HCT116 (cell line): ENCODE measurements around the gene CCDC80. TPM values are rescaled to one million over a fixed set of nuclear protein-coding genes. Genes with fewer than 3 reads are reported as not detected.

Source experiments
- ATAC-seq: fragments of 200-7000 bp; cut with Tn5 transposase; 2 replicates; pipeline ENCODE4 v1.9.1; 2020; ENCODE audit warnings: mild to moderate bottlenecking, moderate library complexity
- BruUV-seq: library from RNA; stranded (reverse); fragments of 400-500 nt; replicated peaks from 2 replicates; lab custom pipeline; 2021; lab: Mats Ljungman, UMichigan
- CTCF ChIA-PET: fragments of 300-600 bp; sonication (Branson Sonifier 250); formaldehyde crosslinking; loops from one replicate; lab custom pipeline; 2021; ENCODE audit warnings: antibody characterized with exemption; lab: Charles Lee
- POLR2A ChIA-PET: fragments of 300-600, 350-600 bp; sonication (Branson Sonifier 250); formaldehyde crosslinking; loops from one replicate; lab custom pipeline; 2021; ENCODE audit warnings: antibody characterized with exemption; lab: Charles Lee
- RAD21 ChIA-PET, 2 experiments: fragments of 300-600 bp; sonication (Branson Sonifier 250); formaldehyde crosslinking; loops; one replicate each; lab custom pipeline; 2023; ENCODE audit warnings: low total read pairs in 2 of 2; ENCODE audit not compliant: uncharacterized antibody in 2 of 2, unreplicated experiment in 2 of 2, low non-redundant PET in 1 of 2; lab: Charles Lee
- DNase-seq: peaks from one replicate; pipeline ENCODE4 v3.0.0-alpha.2; 2010; ENCODE audit warnings: low read depth, low spot score
- H2AFZ ChIP-seq: fragments of 200-600 bp; shearing (Covaris generic), sonication (generic); 2 replicates; pipeline ENCODE4 v1.6.1; 2017; ENCODE audit warnings: low read depth, mixed run types, mixed read lengths, antibody characterized with exemption, low read length; ENCODE audit not compliant: poor library complexity, severe bottlenecking
- H3K27ac ChIP-seq: 2 replicates; pipeline ENCODE4 v1.5.1; 2012; ENCODE audit warnings: low read depth, low read length
- H3K27me3 ChIP-seq: fragments of 200-600 bp; sonication (generic); 2 replicates; pipeline ENCODE4 v1.6.1; 2016; ENCODE audit warnings: mixed run types, low read length, mixed read lengths; ENCODE audit not compliant: insufficient read depth
- H3K36me3 ChIP-seq, 2 experiments: fragments of 200-500 bp in 1 of 2; fragments of 200-600 bp in 1 of 2; sonication (Bioruptor generic) in 1 of 2; sonication (generic) in 1 of 2; 2 replicates each; pipeline versions ENCODE4 v1.5.1 to v1.6.1; 2014 to 2016; ENCODE audit warnings: low read length in 2 of 2, inconsistent platforms in 1 of 2, mixed read lengths in 1 of 2, mixed run types in 1 of 2; ENCODE audit not compliant: insufficient read depth in 2 of 2, control insufficient read depth in 1 of 2
- H3K4me1 ChIP-seq, 2 experiments: fragments of 200-600 bp in 1 of 2; sonication (generic) in 1 of 2; 2 replicates each; pipeline versions ENCODE4 v1.5.1 to v1.6.1; 2012 to 2017; ENCODE audit warnings: low read length in 2 of 2, inconsistent platforms in 1 of 2, mild to moderate bottlenecking in 1 of 2, mixed read lengths in 1 of 2, mixed run types in 1 of 2, moderate library complexity in 1 of 2; ENCODE audit not compliant: insufficient read depth in 2 of 2, control insufficient read depth in 1 of 2
- H3K4me2 ChIP-seq: fragments of 200-600 bp; sonication (generic); 2 replicates; pipeline ENCODE4 v1.6.1; 2017; ENCODE audit warnings: mixed run types, low read length, mixed read lengths
- H3K4me3 ChIP-seq, 2 experiments: fragments of 200-600 bp in 1 of 2; sonication (generic) in 1 of 2; replicated peaks in 1 of 2; 2 replicates each; pipeline ENCODE4 v1.5.1; 2011 to 2016; ENCODE audit warnings: low read length in 2 of 2, control low read depth in 1 of 2, low read depth in 1 of 2, mild to moderate bottlenecking in 1 of 2, mixed read lengths in 1 of 2, mixed run types in 1 of 2
- H3K79me2 ChIP-seq: fragments of 200-600 bp; sonication (generic); 2 replicates; pipeline ENCODE4 v1.6.1; 2017; ENCODE audit warnings: mild to moderate bottlenecking, mixed run types, low read length, moderate library complexity, mixed read lengths; ENCODE audit not compliant: insufficient read depth
- H3K9ac ChIP-seq: fragments of 200-600 bp; sonication (generic); 2 replicates; pipeline ENCODE4 v1.6.1; 2016; ENCODE audit warnings: low read length, mixed read lengths
- H3K9me2 ChIP-seq: fragments of 200-600 bp; sonication (generic), shearing (Covaris generic); 2 replicates; pipeline ENCODE4 v1.6.1; 2017; ENCODE audit warnings: mixed run types, mild to moderate bottlenecking, moderate library complexity; ENCODE audit not compliant: insufficient read depth
- H3K9me3 ChIP-seq, 2 experiments: fragments of 200-500 bp in 1 of 2; fragments of 200-600 bp in 1 of 2; sonication (Bioruptor generic) in 1 of 2; sonication (generic) in 1 of 2; 2 replicates each; pipeline ENCODE4 v1.6.1; 2014 to 2017; ENCODE audit warnings: low read length in 2 of 2, mixed read lengths in 2 of 2, inconsistent platforms in 1 of 2, low read depth in 1 of 2, mild to moderate bottlenecking in 1 of 2, mixed run types in 1 of 2, moderate library complexity in 1 of 2; ENCODE audit not compliant: control insufficient read depth in 1 of 2, insufficient read depth in 1 of 2
- H4K20me1 ChIP-seq: fragments of 200-600 bp; sonication (generic), shearing (Covaris generic); 2 replicates; pipeline ENCODE4 v1.6.1; 2017; ENCODE audit warnings: mixed run types, mild to moderate bottlenecking, moderate library complexity; ENCODE audit not compliant: insufficient read depth
- ATF3 ChIP-seq: IDR thresholded peaks from 2 replicates; pipeline ENCODE4 v1.6.1; 2012
- CBX3 ChIP-seq: IDR thresholded peaks from 2 replicates; pipeline ENCODE4 v1.6.1; 2012; ENCODE audit warnings: low read depth
- CEBPB ChIP-seq: IDR thresholded peaks from 2 replicates; pipeline ENCODE4 v1.6.1; 2012; ENCODE audit warnings: low read depth
- CTCF ChIP-seq, 3 experiments: fragments of 200-600 bp in 1 of 3; sonication (generic) in 1 of 3; IDR thresholded peaks in 2 of 3; conservative IDR thresholded peaks in 1 of 3; 2 replicates each; pipeline ENCODE4 v1.5.1; 2012 to 2017; ENCODE audit warnings: low read depth in 2 of 3, low read length in 2 of 3, antibody characterized with exemption in 1 of 3, borderline replicate concordance in 1 of 3, control low read depth in 1 of 3, mild to moderate bottlenecking in 1 of 3, mixed read lengths in 1 of 3, mixed run types in 1 of 3, moderate library complexity in 1 of 3; ENCODE audit not compliant: insufficient read depth in 1 of 3
- EGR1 ChIP-seq: IDR thresholded peaks from 2 replicates; pipeline ENCODE4 v1.6.1; 2012; ENCODE audit warnings: low read depth
- ELF1 ChIP-seq: IDR thresholded peaks from 2 replicates; pipeline ENCODE4 v1.6.1; 2012; ENCODE audit warnings: low read depth, borderline replicate concordance
- FOSL1 ChIP-seq: IDR thresholded peaks from 2 replicates; pipeline ENCODE4 v1.6.1; 2012; ENCODE audit warnings: low read depth
- JUND ChIP-seq: IDR thresholded peaks from 2 replicates; pipeline ENCODE4 v1.6.1; 2012
- MAX ChIP-seq: IDR thresholded peaks from 2 replicates; pipeline ENCODE4 v1.6.1; 2012
- POLR2AphosphoS5 ChIP-seq: IDR thresholded peaks from 2 replicates; pipeline ENCODE4 v1.6.1; 2011; ENCODE audit warnings: mild to moderate bottlenecking, low read depth, low read length, moderate library complexity
- RAD21 ChIP-seq: IDR thresholded peaks from 2 replicates; pipeline ENCODE4 v1.6.1; 2012; ENCODE audit warnings: low read depth, mild to moderate bottlenecking
- REST ChIP-seq: IDR thresholded peaks from 2 replicates; pipeline ENCODE4 v1.6.1; 2012; ENCODE audit warnings: low read depth
- SRF ChIP-seq: IDR thresholded peaks from 2 replicates; pipeline ENCODE4 v1.6.1; 2012; ENCODE audit warnings: low read depth
- YY1 ChIP-seq: IDR thresholded peaks from 2 replicates; pipeline ENCODE4 v1.6.1; 2011; ENCODE audit warnings: low read length, low read depth, moderate library complexity, mild to moderate bottlenecking; ENCODE audit not compliant: insufficient replicate concordance; ENCODE audit errors: extremely low read depth
- ZBTB33 ChIP-seq: IDR thresholded peaks from 2 replicates; pipeline ENCODE4 v1.6.1; 2011; ENCODE audit warnings: mild to moderate bottlenecking, low read length, moderate library complexity; ENCODE audit not compliant: insufficient replicate concordance; ENCODE audit errors: extremely low read depth
- ZNF274 ChIP-seq: fragments of 200-500 bp; sonication (Bioruptor generic); IDR thresholded peaks from 2 replicates; pipeline ENCODE4 v1.6.1; 2014; ENCODE audit warnings: mild to moderate bottlenecking, low read depth, low read length, inconsistent platforms
- intact Hi-C: fragments of 100-400 bp; cut with micrococcal nuclease; formaldehyde crosslinking; loops from 2 replicates; pipeline ENCODE4 v1.10.0; 2022
- total RNA-seq: library from RNA; stranded (reverse); gene quantifications from one replicate; pipeline ENCODE4 v1.2.1, GENCODE V29; 2021; ENCODE audit not compliant: unreplicated experiment

Gene CCDC80
- total RNA-seq, 1 experiment from 2014 or later = 1.7 TPM

GRCh38 chr3:112550859-112551258 lies 90.1 kb downstream of the CCDC80 start:
- H3K36me3 ChIP-seq = peaks cover 8 to 18% of the 10 kb centered on the region in 2 experiments; a peak in 2 of 4 replicates
- intact Hi-C loops = no loop called here
- H3K79me2 ChIP-seq = peaks cover 66% of the 10 kb centered on the region
- no peak overlapping the region for H3K9ac ChIP-seq
- BruUV-seq = no TSS peak
- no peaks in the 10 kb centered on the region for H3K9me2 ChIP-seq
- DNase-seq (no peak), ATAC-seq (no peak)
- ChIA-PET RAD21 (no interaction called here), CTCF (no interaction called here), POLR2A (no interaction called here)
- TF ChIP-seq EGR1 (no peak), CBX3 (no peak), ELF1 (no peak), FOSL1 (no peak), MAX (no peak), REST (no peak), ATF3 (no peak), ZBTB33 (no peak), CEBPB (no peak), ZNF274 (no peak), SRF (no peak), CTCF (IDR thresholded peaks at IDR 0.05 in 2 of 3, conservative IDR thresholded peaks at IDR 0.05 in 1 of 3; ENCODE audit: borderline replicate concordance in 1 of 3, insufficient read depth in 1 of 3, low read depth in 2 of 3, low read length in 2 of 3) (no peak), RAD21 (no peak), JUND (no peak), YY1 (no peak), POLR2AphosphoS5 (no peak)
- no peaks in the 10 kb centered on the region for H3K4me1 ChIP-seq
- no peak overlapping the region for H3K4me3 ChIP-seq
- H3K9me3 ChIP-seq = no peaks in the 10 kb centered on the region
- no peaks in the 10 kb centered on the region for H4K20me1 ChIP-seq
- H2AFZ ChIP-seq = no peak overlapping the region
- no peaks in the 10 kb centered on the region for H3K27me3 ChIP-seq
- H3K27ac ChIP-seq = no peak overlapping the region
- H3K4me2 ChIP-seq = no peak overlapping the region
